Parathyroid adenoma (tissue), 2 donors: ENCODE results near the gene KCND3.
"Not testable (repeated sequence)": the region's sequence is repeated elsewhere in the genome, so short reads cannot be mapped to it uniquely, and the experiment has no call there.

ENCODE experiments used
- H2AFZ ChIP-seq: fragments of 300-600 bp; sonication (generic); one replicate; pipeline ENCODE4 v1.7.0; 2017; ENCODE audit warnings: antibody characterized with exemption, mild to moderate bottlenecking
- H3K27ac ChIP-seq: fragments of 300-600 bp; sonication (generic); one replicate; pipeline ENCODE4 v1.7.0; 2017
- H3K27me3 ChIP-seq: fragments of 300-600 bp; sonication (generic); one replicate; pipeline ENCODE4 v1.7.0; 2017; ENCODE audit warnings: low read length; ENCODE audit not compliant: control insufficient read depth, insufficient read depth
- H3K36me3 ChIP-seq: fragments of 300-600 bp; sonication (generic); one replicate; pipeline ENCODE4 v1.7.0; 2017; ENCODE audit warnings: low read length; ENCODE audit not compliant: control insufficient read depth, insufficient read depth
- H3K4me1 ChIP-seq: fragments of 300-600 bp; sonication (generic); one replicate; pipeline ENCODE4 v1.7.0; 2017; ENCODE audit warnings: control low read depth
- H3K4me2 ChIP-seq: fragments of 300-600 bp; sonication (generic); one replicate; pipeline ENCODE4 v1.7.0; 2017; ENCODE audit warnings: low read length
- H3K4me3 ChIP-seq: fragments of 300-600 bp; sonication (generic); one replicate; pipeline ENCODE4 v1.7.0; 2017; ENCODE audit warnings: low read depth, low read length
- H3K79me2 ChIP-seq: fragments of 300-600 bp; sonication (generic); one replicate; pipeline ENCODE4 v1.7.0; 2017; ENCODE audit warnings: control low read depth
- H3K9ac ChIP-seq: fragments of 300-600 bp; sonication (generic); one replicate; pipeline ENCODE4 v1.7.0; 2017; ENCODE audit warnings: mild to moderate bottlenecking
- H3K9me3 ChIP-seq: fragments of 300-600 bp; sonication (generic); one replicate; pipeline ENCODE4 v1.7.0; 2017; ENCODE audit warnings: low read length; ENCODE audit not compliant: control insufficient read depth
- TF ChIP-seq, protein P1 (sequence below): fragments of 300-600 bp; sonication (generic); IDR thresholded peaks from one replicate; pipeline ENCODE4 v1.7.0; 2017; ENCODE audit warnings: antibody characterized with exemption, mild to moderate bottlenecking
- donor health status: primary hyperparathyroidism.

KCND3 gene

DNA sequence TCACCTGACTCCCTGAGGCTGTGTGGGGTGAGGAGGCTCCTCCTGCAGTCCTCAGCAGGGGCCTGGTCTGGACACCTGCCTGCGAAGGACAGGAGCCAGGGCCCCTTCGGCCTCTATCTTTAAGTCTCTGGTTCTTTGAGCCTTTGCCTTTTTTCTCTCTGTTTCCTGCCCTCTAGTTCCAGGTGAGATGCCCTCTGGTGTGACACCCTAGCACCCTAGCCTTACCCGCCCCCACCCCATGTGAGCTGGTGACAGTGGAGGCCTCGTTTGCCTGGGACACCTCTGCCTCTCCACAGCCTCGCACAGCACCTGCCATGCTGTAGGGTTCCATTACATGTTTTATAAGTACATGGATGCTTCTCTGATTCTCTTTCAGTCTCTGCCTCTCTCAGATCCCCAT is 186.5 kb downstream of the KCND3 start:
- no peaks in the 10 kb centered on the region for H3K4me1 ChIP-seq
- no peak overlapping the region for H3K4me2 ChIP-seq
- H2AFZ ChIP-seq = no peak overlapping the region
- TF ChIP-seq, protein P1, sequence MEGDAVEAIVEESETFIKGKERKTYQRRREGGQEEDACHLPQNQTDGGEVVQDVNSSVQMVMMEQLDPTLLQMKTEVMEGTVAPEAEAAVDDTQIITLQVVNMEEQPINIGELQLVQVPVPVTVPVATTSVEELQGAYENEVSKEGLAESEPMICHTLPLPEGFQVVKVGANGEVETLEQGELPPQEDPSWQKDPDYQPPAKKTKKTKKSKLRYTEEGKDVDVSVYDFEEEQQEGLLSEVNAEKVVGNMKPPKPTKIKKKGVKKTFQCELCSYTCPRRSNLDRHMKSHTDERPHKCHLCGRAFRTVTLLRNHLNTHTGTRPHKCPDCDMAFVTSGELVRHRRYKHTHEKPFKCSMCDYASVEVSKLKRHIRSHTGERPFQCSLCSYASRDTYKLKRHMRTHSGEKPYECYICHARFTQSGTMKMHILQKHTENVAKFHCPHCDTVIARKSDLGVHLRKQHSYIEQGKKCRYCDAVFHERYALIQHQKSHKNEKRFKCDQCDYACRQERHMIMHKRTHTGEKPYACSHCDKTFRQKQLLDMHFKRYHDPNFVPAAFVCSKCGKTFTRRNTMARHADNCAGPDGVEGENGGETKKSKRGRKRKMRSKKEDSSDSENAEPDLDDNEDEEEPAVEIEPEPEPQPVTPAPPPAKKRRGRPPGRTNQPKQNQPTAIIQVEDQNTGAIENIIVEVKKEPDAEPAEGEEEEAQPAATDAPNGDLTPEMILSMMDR = no peak
- no peak overlapping the region for H3K4me3 ChIP-seq
- no peaks in the 10 kb centered on the region for H3K27me3 ChIP-seq
- no peak overlapping the region for H3K27ac ChIP-seq
- no peaks in the 10 kb centered on the region for H3K36me3 ChIP-seq
- H3K9me3 ChIP-seq = no peaks in the 10 kb centered on the region
- H3K79me2 ChIP-seq = no peaks in the 10 kb centered on the region
- no peak overlapping the region for H3K9ac ChIP-seq

DNA sequence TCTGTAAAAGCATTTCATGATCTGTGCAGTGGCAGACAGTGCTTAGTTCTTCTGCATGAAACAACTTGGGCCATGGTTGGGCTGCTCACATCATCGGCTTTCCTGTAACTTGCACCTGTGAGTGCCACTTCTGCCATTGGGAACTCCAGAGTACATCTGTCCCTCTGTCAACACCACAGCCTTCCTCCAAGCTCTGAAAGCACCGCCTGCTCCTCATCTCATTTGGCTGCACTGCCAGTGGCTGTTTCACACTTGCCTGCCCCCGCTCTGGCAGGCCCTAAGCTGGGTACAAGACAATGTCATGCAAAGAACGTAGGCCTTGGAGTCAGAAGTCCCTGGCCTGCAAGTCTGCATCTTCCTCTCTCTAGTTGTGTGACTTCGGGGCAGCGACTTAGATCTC is 187.4 kb downstream of the KCND3 start:
- no peaks in the 10 kb centered on the region for H3K27me3 ChIP-seq
- H3K79me2 ChIP-seq = no peaks in the 10 kb centered on the region
- no peak overlapping the region for H3K9ac ChIP-seq
- H3K9me3 ChIP-seq = no peaks in the 10 kb centered on the region
- H3K4me1 ChIP-seq = no peaks in the 10 kb centered on the region
- H3K4me2 ChIP-seq = no peak overlapping the region
- H2AFZ ChIP-seq = no peak overlapping the region
- H3K36me3 ChIP-seq = no peaks in the 10 kb centered on the region
- H3K27ac ChIP-seq = no peak overlapping the region
- TF ChIP-seq, protein P1 = no peak
- no peak overlapping the region for H3K4me3 ChIP-seq

DNA sequence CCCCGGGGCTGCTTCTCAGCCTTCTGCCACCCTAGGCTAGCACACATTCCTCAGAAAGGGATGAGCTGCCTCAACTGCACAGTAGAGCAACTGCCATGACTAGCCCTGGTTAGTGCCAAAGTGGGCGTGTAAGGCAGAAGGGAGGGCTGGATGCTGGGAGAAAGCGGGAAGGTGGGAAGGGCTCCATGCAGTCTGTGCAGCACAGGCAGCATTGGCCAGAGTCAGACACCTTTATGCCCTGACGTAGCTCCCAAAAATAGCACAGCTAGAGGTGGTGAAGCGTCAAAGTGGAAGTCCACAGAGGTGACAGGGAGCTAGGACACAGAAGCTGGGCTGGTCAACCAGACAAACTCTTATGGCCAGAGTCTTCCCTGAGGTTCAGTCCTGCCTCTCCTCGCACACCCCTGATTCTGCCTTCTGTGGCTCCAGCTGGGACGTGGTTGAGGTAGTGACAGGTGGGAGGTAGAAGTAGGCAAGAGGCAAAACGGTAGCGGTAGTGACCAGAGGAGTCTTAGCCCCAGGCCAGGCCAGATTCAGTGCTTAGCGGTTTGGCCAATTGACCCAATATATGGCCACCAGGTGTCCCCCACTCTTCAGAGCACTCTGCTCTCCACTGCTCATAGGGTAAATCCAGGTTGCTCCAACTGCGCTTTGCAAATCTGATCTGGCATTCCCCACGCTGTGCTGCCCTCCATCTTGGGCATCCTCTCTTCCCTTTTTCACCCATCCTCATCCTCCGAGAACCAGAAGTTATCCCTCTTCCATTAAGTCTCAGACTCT is 188.2 kb downstream of the KCND3 start:
- Histone ChIP-seq H3K4me1 (no peaks in the 10 kb centered on the region), H3K9ac (no peak overlapping the region), H3K79me2 (no peaks in the 10 kb centered on the region), H3K4me3 (no peak overlapping the region), H3K27me3 (no peaks in the 10 kb centered on the region), H3K4me2 (no peak overlapping the region), H3K9me3 (no peaks in the 10 kb centered on the region), H3K36me3 (no peaks in the 10 kb centered on the region), H2AFZ (no peak overlapping the region), H3K27ac (no peak overlapping the region)
- TF ChIP-seq, protein P1 = no peak

GRCh38 chr1:111799722-111800121 is 189.7 kb downstream of the KCND3 start:
- H3K4me3 ChIP-seq, H3K4me2 ChIP-seq, H3K36me3 ChIP-seq, H2AFZ ChIP-seq, H3K9ac ChIP-seq, H3K79me2 ChIP-seq, H3K9me3 ChIP-seq, H3K27ac ChIP-seq, H3K4me1 ChIP-seq, H3K27me3 ChIP-seq: not testable (repeated sequence)

- Histone ChIP-seq H3K27me3 (no peaks in the 10 kb centered on the region), H3K36me3 (no peaks in the 10 kb centered on the region), H3K9me3 (no peaks in the 10 kb centered on the region), H3K4me1 (no peaks in the 10 kb centered on the region), H3K4me3 (no peak overlapping the region), H3K79me2 (no peaks in the 10 kb centered on the region), H3K4me2 (no peak overlapping the region), H3K27ac (no peak overlapping the region), H3K9ac (no peak overlapping the region), H2AFZ (no peak overlapping the region)
- TF ChIP-seq, protein P1 = no peak
These were observed 190.9 kb downstream of the KCND3 start for GRCh38 chr1:111798580-111798979.
